Neural cell (in vitro differentiated cells): ENCODE measurements around the gene ANKRD40CL. TPM values are rescaled to one million over a fixed set of nuclear protein-coding genes. Genes with fewer than 3 reads are reported as not detected.

Experiments used
- H2AFZ ChIP-seq: fragments of 200-600, 300-800 bp; sonication (generic), shearing (Covaris generic); 2 replicates; pipeline ENCODE4 v1.6.0; 2014; ENCODE audit warnings: low read depth, mild to moderate bottlenecking, antibody characterized with exemption, low read length, moderate library complexity
- H3F3A ChIP-seq: fragments of 200-600 bp; shearing (Covaris generic); 2 replicates; pipeline ENCODE4 v1.6.1; 2016; ENCODE audit warnings: mild to moderate bottlenecking, moderate library complexity, mixed read lengths, antibody characterized with exemption, low read length; ENCODE audit not compliant: insufficient read depth, poor library complexity, severe bottlenecking
- H3K27ac ChIP-seq: fragments of 200-600, 300-800 bp; sonication (generic), shearing (Covaris generic); 2 replicates; pipeline ENCODE4 v1.5.1; 2014; ENCODE audit warnings: mild to moderate bottlenecking, low read length, moderate library complexity
- H3K27me3 ChIP-seq: fragments of 300-800, 200-600 bp; sonication (generic), shearing (Covaris generic); 2 replicates; pipeline ENCODE4 v1.6.0; 2014; ENCODE audit warnings: mild to moderate bottlenecking, low read depth, low read length, moderate library complexity; ENCODE audit not compliant: insufficient read depth
- H3K36me3 ChIP-seq: fragments of 300-800, 200-600 bp; sonication (generic), shearing (Covaris generic); 2 replicates; pipeline ENCODE4 v1.5.1; 2014; ENCODE audit warnings: mild to moderate bottlenecking, antibody characterized with exemption, low read length, moderate library complexity; ENCODE audit not compliant: insufficient read depth
- H3K4me2 ChIP-seq: fragments of 300-800, 200-600 bp; sonication (generic), shearing (Covaris generic); 2 replicates; pipeline ENCODE4 v1.6.0; 2014; ENCODE audit warnings: mild to moderate bottlenecking, low read length
- H3K4me3 ChIP-seq: fragments of 300-800, 200-600 bp; sonication (generic), shearing (Covaris generic); 2 replicates; pipeline ENCODE4 v1.5.1; 2014; ENCODE audit warnings: mild to moderate bottlenecking, low read length, moderate library complexity
- H3K79me2 ChIP-seq: fragments of 200-600 bp; shearing (Covaris generic); replicated peaks from 2 replicates; pipeline ENCODE4 v1.6.0; 2014; ENCODE audit warnings: mild to moderate bottlenecking, low read length, moderate library complexity; ENCODE audit not compliant: insufficient read depth
- H3K9ac ChIP-seq: fragments of 300-800, 200-600 bp; sonication (generic), shearing (Covaris generic); 2 replicates; pipeline ENCODE4 v1.6.1; 2016; ENCODE audit warnings: mild to moderate bottlenecking, low read length, mixed read lengths
- H3K9me2 ChIP-seq: fragments of 200-600 bp; shearing (Covaris generic); 2 replicates; pipeline ENCODE4 v1.6.1; 2016; ENCODE audit warnings: mild to moderate bottlenecking, low read length, mixed read lengths; ENCODE audit not compliant: insufficient read depth
- H3K9me3 ChIP-seq: fragments of 200-600, 300-800 bp; sonication (generic), shearing (Covaris generic); 2 replicates; pipeline ENCODE4 v1.6.1; 2016; ENCODE audit warnings: mild to moderate bottlenecking, mixed run types, low read length, moderate library complexity, mixed read lengths
- H4K20me1 ChIP-seq: fragments of 200-600 bp; shearing (Covaris generic); 2 replicates; pipeline ENCODE4 v1.6.1; 2016; ENCODE audit warnings: mild to moderate bottlenecking, mixed run types; ENCODE audit not compliant: insufficient read depth
- EP300 ChIP-seq: fragments of 450-650 bp; conservative IDR thresholded peaks from 2 replicates; pipeline ENCODE4 v1.6.1; 2014; ENCODE audit warnings: antibody characterized with exemption, mild to moderate bottlenecking, moderate library complexity; ENCODE audit not compliant: poor library complexity, severe bottlenecking
- EZH2 ChIP-seq: fragments of 200-600, 300-800 bp; shearing (Covaris generic), sonication (generic); IDR thresholded peaks from 2 replicates; pipeline ENCODE4 v1.6.1; 2014; ENCODE audit warnings: antibody characterized with exemption, low read length, borderline replicate concordance, mild to moderate bottlenecking; ENCODE audit not compliant: insufficient read depth, poor library complexity, severe bottlenecking
- POLR2AphosphoS5 ChIP-seq: IDR thresholded peaks from 2 replicates; pipeline ENCODE4 v1.6.1; 2012
- RAD21 ChIP-seq: fragments of 450-650 bp; conservative IDR thresholded peaks from 2 replicates; pipeline ENCODE4 v1.6.1; 2014; ENCODE audit warnings: antibody characterized with exemption, mild to moderate bottlenecking, moderate library complexity
- SMC3 ChIP-seq: fragments of 450-650 bp; conservative IDR thresholded peaks from 2 replicates; pipeline ENCODE4 v1.6.1; 2014; ENCODE audit warnings: antibody characterized with exemption, mild to moderate bottlenecking, moderate library complexity; ENCODE audit not compliant: poor library complexity
- polyA plus RNA-seq: library from polyadenylated mRNA; depleted of rRNA; stranded (reverse); fragments of >200 nt; gene quantifications from 2 replicates; pipeline ENCODE4 v1.2.3, GENCODE V29; 2014
- TF ChIP-seq, protein P1 (sequence below): fragments of 450-650 bp; IDR thresholded peaks from 2 replicates; pipeline ENCODE4 v1.5.1; 2014; ENCODE audit warnings: antibody characterized with exemption, mild to moderate bottlenecking, moderate library complexity; ENCODE audit not compliant: poor library complexity, severe bottlenecking
- TF ChIP-seq, protein P2 (sequence below): IDR thresholded peaks from 2 replicates; pipeline ENCODE4 v1.6.1; 2012; ENCODE audit warnings: borderline replicate concordance

ANKRD40CL gene
- polyA plus RNA-seq, 1 donor from 2014 or later = not detected

DNA sequence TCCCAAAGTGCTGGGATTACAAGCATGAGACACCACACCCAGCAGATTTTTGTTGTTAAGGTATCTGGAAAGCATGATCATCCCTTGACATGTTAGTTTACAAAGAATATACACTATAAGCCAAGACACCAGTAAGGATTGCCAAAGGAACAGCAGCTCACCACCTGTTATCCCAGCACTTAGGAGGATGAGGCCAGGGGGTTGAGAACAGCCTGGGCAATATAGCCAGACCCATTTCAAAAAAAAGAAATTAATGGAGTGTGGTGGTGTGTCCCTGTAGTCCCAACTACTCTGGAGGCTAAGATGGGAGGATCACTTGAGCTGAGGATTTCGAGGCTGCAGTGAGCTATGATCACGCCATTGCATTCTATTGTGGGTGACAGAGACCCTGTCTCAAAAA is 5.1 kb downstream of the ANKRD40CL start:
- no peak overlapping the region for H3K9ac ChIP-seq
- H3K79me2 ChIP-seq = no peaks in the 10 kb centered on the region
- no peaks in the 10 kb centered on the region for H3K27me3 ChIP-seq
- H3F3A ChIP-seq = no peaks in the 10 kb centered on the region
- H4K20me1 ChIP-seq = no peaks in the 10 kb centered on the region
- no peak overlapping the region for H3K27ac ChIP-seq
- H3K36me3 ChIP-seq = no peaks in the 10 kb centered on the region
- no peak overlapping the region for H2AFZ ChIP-seq
- H3K9me2 ChIP-seq = no peaks in the 10 kb centered on the region
- no peak overlapping the region for H3K4me3 ChIP-seq
- H3K4me2 ChIP-seq = no peak overlapping the region
- TF ChIP-seq, protein P1, sequence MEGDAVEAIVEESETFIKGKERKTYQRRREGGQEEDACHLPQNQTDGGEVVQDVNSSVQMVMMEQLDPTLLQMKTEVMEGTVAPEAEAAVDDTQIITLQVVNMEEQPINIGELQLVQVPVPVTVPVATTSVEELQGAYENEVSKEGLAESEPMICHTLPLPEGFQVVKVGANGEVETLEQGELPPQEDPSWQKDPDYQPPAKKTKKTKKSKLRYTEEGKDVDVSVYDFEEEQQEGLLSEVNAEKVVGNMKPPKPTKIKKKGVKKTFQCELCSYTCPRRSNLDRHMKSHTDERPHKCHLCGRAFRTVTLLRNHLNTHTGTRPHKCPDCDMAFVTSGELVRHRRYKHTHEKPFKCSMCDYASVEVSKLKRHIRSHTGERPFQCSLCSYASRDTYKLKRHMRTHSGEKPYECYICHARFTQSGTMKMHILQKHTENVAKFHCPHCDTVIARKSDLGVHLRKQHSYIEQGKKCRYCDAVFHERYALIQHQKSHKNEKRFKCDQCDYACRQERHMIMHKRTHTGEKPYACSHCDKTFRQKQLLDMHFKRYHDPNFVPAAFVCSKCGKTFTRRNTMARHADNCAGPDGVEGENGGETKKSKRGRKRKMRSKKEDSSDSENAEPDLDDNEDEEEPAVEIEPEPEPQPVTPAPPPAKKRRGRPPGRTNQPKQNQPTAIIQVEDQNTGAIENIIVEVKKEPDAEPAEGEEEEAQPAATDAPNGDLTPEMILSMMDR = no peak
- H3K9me3 ChIP-seq = no peaks in the 10 kb centered on the region

DNA sequence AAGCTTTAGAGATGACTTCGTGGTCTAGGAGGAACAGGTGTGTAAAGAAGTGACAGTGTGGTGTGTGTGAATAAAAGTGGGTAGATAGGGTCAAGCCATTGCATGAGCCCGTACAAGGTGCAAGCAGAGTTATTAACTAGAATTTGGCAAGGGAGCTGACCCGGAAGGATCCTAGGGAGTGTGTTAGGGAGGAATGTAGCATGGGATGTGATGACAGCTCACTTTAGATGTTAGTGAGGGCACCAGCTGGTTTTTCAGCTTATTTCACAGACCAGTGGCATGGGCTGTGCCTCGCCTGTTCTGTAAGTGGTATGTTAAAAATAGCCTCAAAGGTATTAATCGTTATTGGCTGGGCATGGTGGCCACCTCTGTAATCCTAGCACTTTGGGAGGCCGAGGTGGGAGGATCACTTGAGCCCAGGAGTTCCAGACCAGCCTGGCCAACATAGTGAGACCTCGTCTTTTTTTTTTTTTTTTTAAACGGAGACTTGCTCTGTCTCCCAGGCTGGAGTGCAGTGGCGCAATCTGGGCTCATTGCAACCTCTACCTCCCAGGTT is 8.3 kb downstream of the ANKRD40CL start:
- H3K79me2 ChIP-seq = no peaks in the 10 kb centered on the region
- H3K27ac ChIP-seq = no peak overlapping the region
- H3K4me3 ChIP-seq = no peak overlapping the region
- no peaks in the 10 kb centered on the region for H3K27me3 ChIP-seq
- TF ChIP-seq EZH2 (no peak), RAD21 (no peak), EP300 (no peak), POLR2AphosphoS5 (no peak), SMC3 (no peak)
- TF ChIP-seq, protein P2, sequence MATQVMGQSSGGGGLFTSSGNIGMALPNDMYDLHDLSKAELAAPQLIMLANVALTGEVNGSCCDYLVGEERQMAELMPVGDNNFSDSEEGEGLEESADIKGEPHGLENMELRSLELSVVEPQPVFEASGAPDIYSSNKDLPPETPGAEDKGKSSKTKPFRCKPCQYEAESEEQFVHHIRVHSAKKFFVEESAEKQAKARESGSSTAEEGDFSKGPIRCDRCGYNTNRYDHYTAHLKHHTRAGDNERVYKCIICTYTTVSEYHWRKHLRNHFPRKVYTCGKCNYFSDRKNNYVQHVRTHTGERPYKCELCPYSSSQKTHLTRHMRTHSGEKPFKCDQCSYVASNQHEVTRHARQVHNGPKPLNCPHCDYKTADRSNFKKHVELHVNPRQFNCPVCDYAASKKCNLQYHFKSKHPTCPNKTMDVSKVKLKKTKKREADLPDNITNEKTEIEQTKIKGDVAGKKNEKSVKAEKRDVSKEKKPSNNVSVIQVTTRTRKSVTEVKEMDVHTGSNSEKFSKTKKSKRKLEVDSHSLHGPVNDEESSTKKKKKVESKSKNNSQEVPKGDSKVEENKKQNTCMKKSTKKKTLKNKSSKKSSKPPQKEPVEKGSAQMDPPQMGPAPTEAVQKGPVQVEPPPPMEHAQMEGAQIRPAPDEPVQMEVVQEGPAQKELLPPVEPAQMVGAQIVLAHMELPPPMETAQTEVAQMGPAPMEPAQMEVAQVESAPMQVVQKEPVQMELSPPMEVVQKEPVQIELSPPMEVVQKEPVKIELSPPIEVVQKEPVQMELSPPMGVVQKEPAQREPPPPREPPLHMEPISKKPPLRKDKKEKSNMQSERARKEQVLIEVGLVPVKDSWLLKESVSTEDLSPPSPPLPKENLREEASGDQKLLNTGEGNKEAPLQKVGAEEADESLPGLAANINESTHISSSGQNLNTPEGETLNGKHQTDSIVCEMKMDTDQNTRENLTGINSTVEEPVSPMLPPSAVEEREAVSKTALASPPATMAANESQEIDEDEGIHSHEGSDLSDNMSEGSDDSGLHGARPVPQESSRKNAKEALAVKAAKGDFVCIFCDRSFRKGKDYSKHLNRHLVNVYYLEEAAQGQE = no peak
- TF ChIP-seq, protein P1 = no peak
- no peaks in the 10 kb centered on the region for H3K9me3 ChIP-seq
- H3K9me2 ChIP-seq = no peaks in the 10 kb centered on the region
- no peaks in the 10 kb centered on the region for H4K20me1 ChIP-seq
- H3K4me2 ChIP-seq = no peak overlapping the region
- no peak overlapping the region for H2AFZ ChIP-seq
- H3K36me3 ChIP-seq = no peaks in the 10 kb centered on the region
- H3F3A ChIP-seq = peaks cover 4% of the 10 kb centered on the region
- H3K9ac ChIP-seq = no peak overlapping the region
